Muscle layer of colon (tissue), 2 donors: ENCODE measurements around the gene ANXA3.

Experiments used
- H3K27ac ChIP-seq: one replicate; pipeline ENCODE4 v1.7.0; 2013; ENCODE audit warnings: low read depth, mild to moderate bottlenecking, low read length, moderate library complexity
- H3K27me3 ChIP-seq, 2 donors: one replicate each; pipeline ENCODE4 v1.7.0; 2013; ENCODE audit warnings: low read length in 2 of 2, mild to moderate bottlenecking in 2 of 2; ENCODE audit not compliant: insufficient read depth in 2 of 2, control insufficient read depth in 1 of 2
- H3K36me3 ChIP-seq: one replicate; pipeline ENCODE4 v1.7.0; 2013; ENCODE audit warnings: mild to moderate bottlenecking, low read length; ENCODE audit not compliant: insufficient read depth
- H3K4me1 ChIP-seq: one replicate; pipeline ENCODE4 v1.7.0; 2013; ENCODE audit warnings: mild to moderate bottlenecking, low read length; ENCODE audit not compliant: insufficient read depth
- H3K4me3 ChIP-seq, 2 donors: one replicate each; pipeline ENCODE4 v1.7.0; 2013; ENCODE audit warnings: low read length in 2 of 2, low read depth in 1 of 2, mild to moderate bottlenecking in 1 of 2, moderate library complexity in 1 of 2
- H3K9ac ChIP-seq: one replicate; pipeline ENCODE4 v1.7.0; 2013; ENCODE audit warnings: low read length
- H3K9me3 ChIP-seq: one replicate; pipeline ENCODE4 v1.7.0; 2013; ENCODE audit warnings: mild to moderate bottlenecking, low read length
- donor health status: abdominal sarcoma.
- donor health status: Adenocarcinoma of cecum.

Gene ANXA3

DNA sequence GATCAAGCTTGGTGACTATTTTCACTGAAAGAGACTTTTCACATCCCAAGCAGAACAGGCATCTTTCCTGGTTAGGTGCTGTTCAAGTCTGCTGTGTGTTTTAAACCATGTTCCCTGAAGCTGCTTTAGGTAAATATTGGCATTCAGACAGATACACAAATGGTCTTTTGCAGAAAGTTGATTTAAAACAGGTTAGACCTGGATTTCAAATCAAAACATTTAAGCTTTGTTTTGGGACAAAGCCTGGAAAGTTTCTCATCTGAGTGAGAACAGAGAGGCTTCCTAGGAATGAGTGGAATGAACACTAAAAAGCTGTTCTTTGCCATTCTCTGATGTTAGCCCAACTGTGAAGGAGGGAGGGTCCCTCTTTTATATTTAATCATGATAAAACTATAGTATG is 10.1 kb downstream of the ANXA3 start:
- Histone ChIP-seq H3K9me3 (no peaks in the 10 kb centered on the region), H3K36me3 (no peaks in the 10 kb centered on the region), H3K9ac (no peak overlapping the region), H3K27ac (peak overlapping the region; percentile 29), H3K4me1 (peaks cover 18% of the 10 kb centered on the region), H3K27me3 (no peaks in the 10 kb centered on the region), H3K4me3 (no peak overlapping the region)

DNA sequence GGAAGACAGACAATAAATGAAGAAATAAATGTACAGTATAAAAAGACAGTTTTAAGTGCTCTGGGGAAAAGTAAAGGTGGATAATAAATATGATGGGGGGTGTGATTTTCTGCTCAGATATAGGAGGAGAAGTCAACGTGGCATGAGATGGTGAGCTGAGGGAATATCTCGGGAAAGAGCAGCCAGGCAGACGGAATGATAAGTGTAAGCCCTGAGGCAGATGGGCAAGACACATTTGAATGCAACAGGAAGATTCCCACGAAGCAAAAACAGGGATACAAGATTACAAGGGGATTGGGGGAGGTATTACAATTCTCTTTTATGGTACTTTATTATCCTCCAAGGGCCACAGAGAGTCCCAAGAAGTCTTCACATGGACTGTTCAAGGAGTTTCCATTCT is 11.1 kb downstream of the ANXA3 start:
- no peak overlapping the region for H3K4me3 ChIP-seq
- H3K27me3 ChIP-seq = no peaks in the 10 kb centered on the region
- no peaks in the 10 kb centered on the region for H3K9me3 ChIP-seq
- no peaks in the 10 kb centered on the region for H3K36me3 ChIP-seq
- no peak overlapping the region for H3K9ac ChIP-seq
- H3K27ac ChIP-seq = no peak overlapping the region
- peaks cover 18% of the 10 kb centered on the region for H3K4me1 ChIP-seq

- Histone ChIP-seq H3K9ac (no peak overlapping the region), H3K9me3 (no peaks in the 10 kb centered on the region), H3K27ac (no peak overlapping the region), H3K36me3 (no peaks in the 10 kb centered on the region), H3K4me1 (peaks cover 16% of the 10 kb centered on the region), H3K4me3 (no peak overlapping the region), H3K27me3 (no peaks in the 10 kb centered on the region)
Observed at GRCh38 chr4:78565971-78566372, 14.4 kb downstream of the ANXA3 start.

DNA sequence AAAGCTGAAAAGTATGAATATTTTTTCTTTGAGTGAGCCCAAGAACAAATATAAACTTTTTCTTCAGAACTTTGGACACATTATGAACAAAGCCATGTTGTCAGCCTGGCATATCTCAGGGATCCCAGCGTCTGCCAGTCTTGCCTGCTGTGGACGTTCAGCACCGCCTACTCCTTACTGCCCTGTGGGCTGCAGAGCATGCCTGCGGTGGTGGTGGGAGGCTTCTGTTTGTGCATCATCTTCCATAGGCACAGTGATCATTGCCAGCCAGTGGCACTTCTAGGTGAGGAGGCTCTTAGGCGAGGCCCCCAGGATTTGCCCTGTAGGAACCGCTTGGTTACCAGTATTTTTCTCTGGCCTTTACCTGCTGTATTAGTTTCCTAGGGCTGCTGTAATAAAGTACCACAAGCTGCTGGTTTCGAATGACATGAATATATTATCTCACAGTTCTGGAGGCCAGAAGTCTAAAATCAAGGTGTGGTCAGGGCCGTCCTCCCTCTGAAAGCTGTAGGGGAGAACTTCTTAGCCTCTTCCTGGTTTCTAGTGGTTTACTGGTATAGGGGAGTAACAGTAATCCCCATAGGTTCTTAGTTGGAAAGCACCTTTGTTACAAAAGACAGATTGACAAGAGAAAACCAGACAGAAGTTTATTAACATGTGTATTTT is 15.4 kb downstream of the ANXA3 start:
- Histone ChIP-seq H3K4me1 (peaks cover 6% of the 10 kb centered on the region), H3K27me3 (no peaks in the 10 kb centered on the region), H3K9me3 (no peaks in the 10 kb centered on the region), H3K36me3 (no peaks in the 10 kb centered on the region), H3K9ac (no peak overlapping the region), H3K4me3 (no peak overlapping the region), H3K27ac (no peak overlapping the region)

- H3K27me3 ChIP-seq = no peaks in the 10 kb centered on the region
- H3K4me1 ChIP-seq = no peaks in the 10 kb centered on the region
- H3K27ac ChIP-seq = no peak overlapping the region
Observed at GRCh38 chr4:78567500-78568060, 16.0 kb downstream of the ANXA3 start.

GRCh38 chr4:78568640-78569305 is 17.2 kb downstream of the ANXA3 start:
- H3K4me1 ChIP-seq = no peaks in the 10 kb centered on the region
- H3K4me3 ChIP-seq = no peak overlapping the region
- no peaks in the 10 kb centered on the region for H3K9me3 ChIP-seq
- H3K9ac ChIP-seq = no peak overlapping the region
- H3K27ac ChIP-seq = peak overlapping the region; percentile 6
- no peaks in the 10 kb centered on the region for H3K36me3 ChIP-seq
- H3K27me3 ChIP-seq = no peaks in the 10 kb centered on the region

More at GRCh38 chr4:78567500-78568060, 16.0 kb downstream of the ANXA3 start:
- H3K4me3 ChIP-seq = no peak overlapping the region
- no peaks in the 10 kb centered on the region for H3K9me3 ChIP-seq
- no peak overlapping the region for H3K9ac ChIP-seq
- no peaks in the 10 kb centered on the region for H3K36me3 ChIP-seq

GRCh38 chr4:78569306-78569821 is 17.8 kb downstream of the ANXA3 start:
- Histone ChIP-seq H3K36me3 (no peaks in the 10 kb centered on the region), H3K4me1 (no peaks in the 10 kb centered on the region), H3K4me3 (no peak overlapping the region), H3K27ac (peak overlapping the region; percentile 6), H3K9ac (no peak overlapping the region), H3K27me3 (no peaks in the 10 kb centered on the region), H3K9me3 (no peaks in the 10 kb centered on the region)

- Histone ChIP-seq H3K9ac (no peak overlapping the region), H3K27me3 (no peaks in the 10 kb centered on the region), H3K4me1 (no peaks in the 10 kb centered on the region), H3K36me3 (no peaks in the 10 kb centered on the region), H3K9me3 (no peaks in the 10 kb centered on the region), H3K27ac (no peak overlapping the region), H3K4me3 (no peak overlapping the region)
Observed at GRCh38 chr4:78570117-78570516, 18.5 kb downstream of the ANXA3 start.

- Histone ChIP-seq H3K9ac (no peak overlapping the region), H3K27ac (no peak overlapping the region), H3K36me3 (no peaks in the 10 kb centered on the region), H3K4me1 (no peaks in the 10 kb centered on the region), H3K4me3 (no peak overlapping the region), H3K27me3 (no peaks in the 10 kb centered on the region), H3K9me3 (no peaks in the 10 kb centered on the region)
Observed at GRCh38 chr4:78571804-78572203, 20.2 kb downstream of the ANXA3 start.

DNA sequence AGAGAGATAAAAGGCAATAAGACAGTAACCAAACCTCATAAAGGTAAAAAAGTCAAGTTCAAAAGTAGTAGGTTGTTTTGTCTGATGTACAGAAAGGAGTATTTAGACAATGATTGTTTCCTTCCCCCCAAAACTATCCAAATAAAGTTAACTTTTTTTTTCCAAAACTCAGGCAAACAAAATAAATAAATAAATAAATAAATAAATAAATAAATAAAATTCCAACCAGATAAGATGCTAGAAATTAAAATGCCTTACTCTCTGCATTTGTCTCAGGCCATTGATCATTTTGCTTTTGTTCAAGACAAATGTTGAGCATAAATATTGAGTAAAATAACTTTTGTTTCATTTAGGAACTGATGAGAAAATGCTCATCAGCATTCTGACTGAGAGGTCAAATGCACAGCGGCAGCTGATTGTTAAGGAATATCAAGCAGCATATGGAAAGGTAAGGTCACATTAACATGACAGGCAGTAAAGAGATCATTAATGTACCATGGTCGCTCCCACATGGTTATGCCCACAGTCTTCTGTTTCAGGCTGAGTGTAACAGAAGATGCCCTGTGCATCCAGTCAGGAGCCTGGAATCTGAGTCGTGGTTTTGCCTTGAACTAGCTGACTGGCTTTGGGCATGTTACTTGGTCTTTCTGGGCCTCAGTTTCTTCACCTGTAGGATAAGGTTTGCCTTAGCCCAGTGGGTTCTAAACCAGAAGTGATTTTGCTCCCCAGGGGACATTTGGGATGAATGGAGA is 27.3 kb downstream of the ANXA3 start:
- Histone ChIP-seq H3K4me3 (no peak overlapping the region), H3K9ac (no peak overlapping the region), H3K9me3 (no peaks in the 10 kb centered on the region), H3K27ac (no peak overlapping the region), H3K27me3 (no peaks in the 10 kb centered on the region), H3K4me1 (no peaks in the 10 kb centered on the region), H3K36me3 (no peaks in the 10 kb centered on the region)

DNA sequence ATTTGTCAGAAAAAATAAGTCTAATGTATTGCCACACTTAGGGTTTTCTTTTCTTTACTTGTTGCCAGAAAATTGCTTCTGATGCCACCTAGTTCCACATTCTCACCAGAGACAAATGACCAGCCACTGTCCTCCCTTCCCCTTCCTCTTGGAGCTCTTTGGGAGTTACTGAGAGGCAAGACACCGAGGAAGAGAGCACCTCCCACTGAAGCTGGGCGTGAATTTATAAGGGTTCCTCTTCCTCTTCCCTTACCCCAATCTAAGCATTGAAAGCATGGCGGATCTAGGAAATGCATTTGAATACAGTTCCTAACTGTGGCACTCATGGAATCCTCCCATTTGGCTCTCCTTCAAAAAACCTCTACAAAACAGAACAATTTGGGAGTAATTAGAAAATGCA is 30.0 kb downstream of the ANXA3 start:
- H3K4me1 ChIP-seq = no peaks in the 10 kb centered on the region
- H3K4me3 ChIP-seq = no peak overlapping the region
- H3K36me3 ChIP-seq = no peaks in the 10 kb centered on the region
- H3K27me3 ChIP-seq = no peaks in the 10 kb centered on the region
- no peak overlapping the region for H3K9ac ChIP-seq
- no peaks in the 10 kb centered on the region for H3K9me3 ChIP-seq
- H3K27ac ChIP-seq = no peak overlapping the region
